Measurements from ENCODE around the gene LSM14A. TPM values are rescaled to one million over a fixed set of nuclear protein-coding genes. Genes with fewer than 3 reads are reported as not detected.
A peak's percentile ranks its signal among the peaks of the same experiment; 100 is the strongest.

Gene LSM14A
- total RNA-seq, 1 experiment from 2014 or later: 50.3 TPM

GRCh38 chr19:34255546-34255945 is 83.2 kb downstream of the LSM14A start:
- DNase-seq (ENCODE audit: low read depth): no peak

GRCh38 chr19:34256835-34257558 is 84.7 kb downstream of the LSM14A start:
- DNase-seq (ENCODE audit: low read depth): peak; percentile 41

GRCh38 chr19:34257559-34257924 is 85.2 kb downstream of the LSM14A start:
- no peak for DNase-seq (ENCODE audit: low read depth)

- no peak for DNase-seq (ENCODE audit: low read depth)
Observed at GRCh38 chr19:34259367-34260095, 87.2 kb downstream of the LSM14A start.

- no peak for DNase-seq (ENCODE audit: low read depth)
Observed at GRCh38 chr19:34260771-34261173, 88.5 kb downstream of the LSM14A start.

GRCh38 chr19:34261334-34262109 is 89.2 kb downstream of the LSM14A start:
- DNase-seq (ENCODE audit: low read depth): no peak

- DNase-seq (ENCODE audit: low read depth): no peak
Observed at GRCh38 chr19:34263745-34264237, 91.5 kb downstream of the LSM14A start.

GRCh38 chr19:34265221-34265650 is 92.9 kb downstream of the LSM14A start:
- DNase-seq (ENCODE audit: low read depth): peak; percentile 71

- DNase-seq (ENCODE audit: low read depth): no peak
Observed at GRCh38 chr19:34269081-34269480, 96.8 kb downstream of the LSM14A start.

GRCh38 chr19:34269489-34269888 is 97.2 kb downstream of the LSM14A start:
- DNase-seq (ENCODE audit: low read depth): no peak

- peak; percentile 77 for DNase-seq (ENCODE audit: low read depth)
Observed at GRCh38 chr19:34269968-34270621, 97.8 kb downstream of the LSM14A start.

GRCh38 chr19:34273121-34273520 is 100.8 kb downstream of the LSM14A start:
- DNase-seq (ENCODE audit: low read depth): no peak

GRCh38 chr19:34274284-34274826 is 102.1 kb downstream of the LSM14A start:
- DNase-seq (ENCODE audit: low read depth): no peak

GRCh38 chr19:34274827-34275625 is 102.7 kb downstream of the LSM14A start:
- peak; percentile 72 for DNase-seq (ENCODE audit: low read depth)

- no peak for DNase-seq (ENCODE audit: low read depth)
Observed at GRCh38 chr19:34275705-34276104, 103.4 kb downstream of the LSM14A start.

- no peak for DNase-seq (ENCODE audit: low read depth)
Observed at GRCh38 chr19:34276614-34277013, 104.3 kb downstream of the LSM14A start.

- DNase-seq (ENCODE audit: low read depth): no peak
Observed at GRCh38 chr19:34277244-34277643, 104.9 kb downstream of the LSM14A start.

GRCh38 chr19:34278783-34279182 is 106.5 kb downstream of the LSM14A start:
- no peak for DNase-seq (ENCODE audit: low read depth)

Measured in RPMI7951 (cell line).